ENCODE data around the gene SPG7. TPM values are rescaled to one million over a fixed set of nuclear protein-coding genes. Genes with fewer than 3 reads are reported as not detected.

The SPG7 gene
- total and polyA plus RNA-seq, 9 of the 15 experiments (the other 6 are each of a cell fraction or from before 2014, with no cell fraction given) = 5.8 to 89.1 (median 49.4) TPM

DNA sequence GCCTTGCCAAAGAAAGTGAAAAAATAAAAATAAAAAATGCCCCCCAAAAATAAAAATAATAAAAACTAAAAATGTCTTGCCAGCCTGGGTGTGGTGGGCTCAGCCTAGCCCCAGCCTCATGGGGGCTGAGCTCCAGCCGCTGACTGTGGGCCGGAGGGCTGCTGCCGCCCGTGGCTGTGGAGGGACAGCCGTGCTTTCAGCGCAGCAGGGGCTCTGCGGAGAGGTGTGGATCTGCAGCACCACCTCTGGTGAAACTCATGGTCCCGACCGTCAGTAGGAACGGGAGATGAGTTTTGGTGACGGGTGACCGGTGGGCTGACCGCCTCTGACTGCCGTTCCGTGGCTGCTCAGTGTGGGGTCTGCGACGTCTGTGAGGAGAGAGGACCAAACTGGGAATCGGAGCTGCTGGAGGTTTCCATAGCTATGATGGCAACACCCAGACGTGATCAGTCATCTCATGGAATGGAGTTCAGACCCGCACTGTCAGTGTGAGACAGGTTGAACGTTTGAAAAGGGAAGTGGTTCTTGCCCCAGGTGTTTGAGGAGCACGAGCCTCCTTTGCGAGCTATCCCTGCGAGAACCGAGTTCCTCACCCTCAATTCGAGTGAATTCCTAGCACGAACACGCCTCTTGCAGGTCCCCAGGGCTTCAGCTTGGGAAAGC lies 40.3 kb downstream of the SPG7 start (continued):
- no peak for TF ChIP-seq SETDB1 (IDR thresholded peaks at IDR 0.05; ENCODE audit: low read length)

DNA sequence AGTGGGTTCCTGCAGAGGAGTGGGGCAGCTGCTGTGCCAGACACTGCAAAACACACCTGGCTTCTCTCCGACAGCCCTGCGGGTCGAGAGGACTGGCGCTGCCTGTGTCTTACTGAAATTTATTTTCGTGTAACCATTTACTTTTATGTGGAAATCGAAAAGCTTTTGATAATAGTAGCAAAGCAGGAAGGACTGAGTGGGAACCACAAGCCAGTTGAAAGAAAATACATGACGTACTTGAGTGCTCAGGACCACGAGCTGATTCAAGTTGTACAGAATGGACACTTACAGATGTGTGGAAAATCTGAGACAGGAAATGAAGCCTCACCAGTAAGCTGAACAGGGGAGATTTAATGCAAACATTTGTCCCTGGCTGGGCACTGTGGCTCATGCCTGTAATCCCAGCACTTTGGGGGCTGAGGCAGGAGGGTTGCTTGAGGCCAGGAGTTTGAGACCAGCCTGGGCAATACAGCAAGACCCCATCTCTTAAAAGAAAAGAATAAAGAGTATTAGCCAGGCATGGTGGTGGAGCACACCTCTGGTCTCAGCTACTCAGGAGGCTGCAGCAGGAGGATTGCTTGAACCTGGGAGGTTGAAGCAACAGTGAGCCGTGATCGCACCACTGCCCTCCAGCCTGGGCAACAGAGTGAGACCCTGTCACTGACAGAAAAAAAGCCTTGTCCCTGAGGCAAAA lies 41.0 kb downstream of the SPG7 start:
- no peak overlapping the region for H3K4me2 ChIP-seq (ENCODE audit: insufficient read depth, low read length)
- H3K27ac ChIP-seq (ENCODE audit: extremely low read depth, low read depth, low read length) = no peak overlapping the region
- intact Hi-C loops (cut with micrococcal nuclease) (no loop called here), in situ Hi-C loops (cut with MboI) (no loop called here)
- peaks cover 0 to 2% of the 10 kb centered on the region in 2 experiments; a peak in 1 of 5 replicates for H3K4me1 ChIP-seq (replicated peaks in 1 of 2; ENCODE audit: control insufficient read depth in 2 of 2, insufficient read depth in 2 of 2, low read length in 2 of 2)
- 88% methylated on average over 10 of the region's 10 CpGs for WGBS (ENCODE audit: insufficient coverage, low coverage, missing lambda C conversion rate)
- DNase-seq (ENCODE audit: extremely low read depth in 1 of 4, low spot score in 3 of 4) (no peak), ATAC-seq (no peak), FAIRE-seq (no peak)
- H3K4me3 ChIP-seq = no peak overlapping the region
- H3K9ac ChIP-seq (ENCODE audit: insufficient read depth in 1 of 2, low read depth in 2 of 2, low read length in 2 of 2) = 0 out of 4 replicates have a peak overlapping the region, but pooled peaks of 1 of the 2 experiments have one; percentile 54
- H2AFZ ChIP-seq (ENCODE audit: low read depth, low read length) = no peak overlapping the region
- peaks cover 87% of the 10 kb centered on the region; the same call in 2 of the 3 replicates for H3K36me3 ChIP-seq (ENCODE audit: control insufficient read depth, insufficient read depth, low read length)
- ChIA-PET POLR2A (interaction anchor here (0.7 kb wide), 1 partner anchor 173 kb away, joined by 3 read pairs; no protein-coding TSS in a partner anchor), CTCF (ENCODE audit: low intra/inter-chr PET ratio) (no interaction called here)
- BruUV-seq (replicated peaks) = no TSS peak
- no peaks in the 10 kb centered on the region for H3K79me2 ChIP-seq (ENCODE audit: control insufficient read depth, insufficient read depth, low read length)
- H3K27me3 ChIP-seq (ENCODE audit: control insufficient read depth in 2 of 2, insufficient read depth in 2 of 2, low read length in 2 of 2) = no peaks in the 10 kb centered on the region
- H4K20me1 ChIP-seq (replicated peaks; ENCODE audit: control insufficient read depth, insufficient read depth, low read length) = no peaks in the 10 kb centered on the region; the same call in 1 of the 2 replicates
- no peaks in the 10 kb centered on the region for H3K9me3 ChIP-seq (replicated peaks; ENCODE audit: control insufficient read depth, insufficient read depth, low read depth, low read length)
- TF ChIP-seq RFX1 (IDR thresholded peaks at IDR 0.05) (no peak), ZNF121 (CRISPR knock-in tag; conservative IDR thresholded peaks at IDR 0.05) (peak; percentile 78), ZFP30 (CRISPR knock-in tag; IDR thresholded peaks at IDR 0.05; ENCODE audit: borderline replicate concordance) (no peak), HMGN3 (IDR thresholded peaks at IDR 0.05; ENCODE audit: borderline replicate concordance, extremely low read depth, insufficient read length, low read depth, low read length) (no peak), RBM22 (IDR thresholded peaks at IDR 0.05; ENCODE audit: low read depth, low read length, poor library complexity, severe bottlenecking) (no peak), SIN3A (IDR thresholded peaks at IDR 0.05; ENCODE audit: borderline replicate concordance in 2 of 2, control insufficient read depth in 1 of 2, low read depth in 2 of 2, low read length in 2 of 2) (no peak), NR3C1 (CRISPR knock-in tag; IDR thresholded peaks at IDR 0.05) (no peak)
- peaks cover 2% of the 10 kb centered on the region for H3K9me1 ChIP-seq (ENCODE audit: control insufficient read depth, insufficient read depth, low read length)
